Glomerular visceral epithelial cell (primary cell): ENCODE results near the gene CCDC188.

Experiments
- DNase-seq: peaks from one replicate; pipeline ENCODE4 v3.0.0-alpha.2; 2016; ENCODE audit errors: extremely low spot score

The CCDC188 gene

GRCh38 chr22:20117633-20118299, 33.1 kb downstream of the CCDC188 start:
- no peak for DNase-seq

GRCh38 chr22:20116951-20117632, 33.8 kb downstream of the CCDC188 start, which contains the start of gene TRMT2A:
TSS of gene TRMT2A (minus strand) at chr22:20117226. CDS start at chr22:20116906, 320 bp downstream.
- peak; percentile 96 for DNase-seq

- no peak for DNase-seq
Measured at GRCh38 chr22:20116376-20116950, 34.4 kb downstream of the CCDC188 start.

GRCh38 chr22:20115691-20116375, 35.0 kb downstream of the CCDC188 start, which contains the start of gene RANBP1:
TSS of gene RANBP1 (plus strand) at chr22:20116104. CDS start at chr22:20116185, 81 bp downstream.
- no peak for DNase-seq

- DNase-seq, result no peak
Measured at GRCh38 chr22:20114506-20115475, 36.1 kb downstream of the CCDC188 start.

- no peak for DNase-seq
Measured at GRCh38 chr22:20113551-20114310, 37.1 kb downstream of the CCDC188 start.

- DNase-seq, result no peak
Measured at GRCh38 chr22:20112623-20113511, 38.0 kb downstream of the CCDC188 start.

GRCh38 chr22:20111689-20112622, 38.9 kb downstream of the CCDC188 start:
- DNase-seq, result no peak

- DNase-seq, result peak; percentile 40
Measured at GRCh38 chr22:20111045-20111688, 39.7 kb downstream of the CCDC188 start.

GRCh38 chr22:20110359-20110985, 40.4 kb downstream of the CCDC188 start:
- DNase-seq, result no peak

GRCh38 chr22:20109411-20110358, 41.2 kb downstream of the CCDC188 start:
- no peak for DNase-seq

- no peak for DNase-seq
Measured at GRCh38 chr22:20108757-20109230, 42.1 kb downstream of the CCDC188 start.

- no peak for DNase-seq
Measured at GRCh38 chr22:20107951-20108756, 42.7 kb downstream of the CCDC188 start.

GRCh38 chr22:20107471-20107901, 43.4 kb downstream of the CCDC188 start:
- no peak for DNase-seq

GRCh38 chr22:20106849-20107237, 44.0 kb downstream of the CCDC188 start:
- no peak for DNase-seq
